Cardiac muscle cell (in vitro differentiated cells and primary cell): Measurements from ENCODE around the gene SRPX. TPM values are rescaled to one million over a fixed set of nuclear protein-coding genes. Genes with fewer than 3 reads are reported as not detected.

Experiments
- DNase-seq, 2 donors: peaks; one replicate each; pipeline versions ENCODE4 v3.0.0 to v3.0.0-alpha.2; 2010 to 2017; ENCODE audit warnings: low read depth in 1 of 2, low spot score in 1 of 2
- H3K27ac ChIP-seq: fragments of 200-600 bp; sonication (generic); 2 replicates; pipeline ENCODE4 v1.5.1; 2016
- H3K27me3 ChIP-seq: fragments of 200-600 bp; sonication (generic); 2 replicates; pipeline ENCODE4 v1.6.0; 2016; ENCODE audit warnings: control low read depth
- H3K36me3 ChIP-seq: fragments of 200-600 bp; sonication (generic); 2 replicates; pipeline ENCODE4 v1.5.1; 2016; ENCODE audit warnings: control low read depth
- H3K4me1 ChIP-seq: fragments of 200-600 bp; sonication (generic); 2 replicates; pipeline ENCODE4 v1.8.1; 2017; ENCODE audit warnings: low read depth, mild to moderate bottlenecking, mixed run types
- H3K4me3 ChIP-seq: fragments of 200-600 bp; sonication (generic); 2 replicates; pipeline ENCODE4 v1.5.1; 2016; ENCODE audit warnings: mild to moderate bottlenecking
- H3K9me3 ChIP-seq: fragments of 200-600 bp; sonication (generic); 2 replicates; pipeline ENCODE4 v1.5.1; 2017; ENCODE audit warnings: low read depth, mild to moderate bottlenecking, control low read depth
- polyA plus RNA-seq: library from polyadenylated mRNA; unstranded; fragments of >200 nt; fragmentation: Nextera tagmentation; extraction: Ambion mirVana; gene quantifications from 2 replicates; pipeline ENCODE4 v1.2.1, GENCODE V29; 2016
- total RNA-seq: library from RNA; depleted of rRNA; stranded (reverse); fragments of >200 nt; gene quantifications from 2 replicates; pipeline ENCODE4 v1.2.3, GENCODE V29; 2016
- TF ChIP-seq, protein P1 (sequence below): IDR thresholded peaks from 2 replicates; pipeline ENCODE4 v1.5.1; 2012; ENCODE audit warnings: low read depth, mild to moderate bottlenecking, low read length

SRPX gene
- total and polyA plus RNA-seq, 2 experiments from 2014 or later, result 9.6 to 21.4 TPM

DNA sequence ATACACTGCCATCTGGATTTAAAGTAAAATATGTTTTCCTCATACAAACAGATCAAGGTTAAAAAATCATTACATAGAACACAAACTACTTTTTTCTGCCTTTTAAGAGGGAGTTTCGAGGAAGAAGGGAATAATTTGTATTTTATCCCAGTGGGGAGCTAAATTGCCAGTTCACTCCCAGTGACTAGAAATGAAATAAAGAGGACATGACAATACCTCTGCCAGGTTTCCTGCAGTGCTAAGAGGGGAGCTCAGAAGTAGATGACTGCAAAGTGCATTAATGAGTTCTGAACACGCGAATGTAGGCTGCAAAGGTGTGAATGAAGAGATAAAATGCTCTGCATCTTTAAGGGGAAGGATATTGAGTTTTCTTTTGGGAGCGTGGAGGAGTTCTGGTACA, 69.7 kb downstream of the SRPX start:
- H3K4me3 ChIP-seq, result no peak overlapping the region
- H3K27ac ChIP-seq, result no peak overlapping the region
- H3K36me3 ChIP-seq, result no peaks in the 10 kb centered on the region
- TF ChIP-seq, protein P1, sequence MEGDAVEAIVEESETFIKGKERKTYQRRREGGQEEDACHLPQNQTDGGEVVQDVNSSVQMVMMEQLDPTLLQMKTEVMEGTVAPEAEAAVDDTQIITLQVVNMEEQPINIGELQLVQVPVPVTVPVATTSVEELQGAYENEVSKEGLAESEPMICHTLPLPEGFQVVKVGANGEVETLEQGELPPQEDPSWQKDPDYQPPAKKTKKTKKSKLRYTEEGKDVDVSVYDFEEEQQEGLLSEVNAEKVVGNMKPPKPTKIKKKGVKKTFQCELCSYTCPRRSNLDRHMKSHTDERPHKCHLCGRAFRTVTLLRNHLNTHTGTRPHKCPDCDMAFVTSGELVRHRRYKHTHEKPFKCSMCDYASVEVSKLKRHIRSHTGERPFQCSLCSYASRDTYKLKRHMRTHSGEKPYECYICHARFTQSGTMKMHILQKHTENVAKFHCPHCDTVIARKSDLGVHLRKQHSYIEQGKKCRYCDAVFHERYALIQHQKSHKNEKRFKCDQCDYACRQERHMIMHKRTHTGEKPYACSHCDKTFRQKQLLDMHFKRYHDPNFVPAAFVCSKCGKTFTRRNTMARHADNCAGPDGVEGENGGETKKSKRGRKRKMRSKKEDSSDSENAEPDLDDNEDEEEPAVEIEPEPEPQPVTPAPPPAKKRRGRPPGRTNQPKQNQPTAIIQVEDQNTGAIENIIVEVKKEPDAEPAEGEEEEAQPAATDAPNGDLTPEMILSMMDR, result no peak
- H3K4me1 ChIP-seq, result no peaks in the 10 kb centered on the region
- no peaks in the 10 kb centered on the region for H3K9me3 ChIP-seq
- no peak for DNase-seq
- H3K27me3 ChIP-seq, result no peaks in the 10 kb centered on the region

DNA sequence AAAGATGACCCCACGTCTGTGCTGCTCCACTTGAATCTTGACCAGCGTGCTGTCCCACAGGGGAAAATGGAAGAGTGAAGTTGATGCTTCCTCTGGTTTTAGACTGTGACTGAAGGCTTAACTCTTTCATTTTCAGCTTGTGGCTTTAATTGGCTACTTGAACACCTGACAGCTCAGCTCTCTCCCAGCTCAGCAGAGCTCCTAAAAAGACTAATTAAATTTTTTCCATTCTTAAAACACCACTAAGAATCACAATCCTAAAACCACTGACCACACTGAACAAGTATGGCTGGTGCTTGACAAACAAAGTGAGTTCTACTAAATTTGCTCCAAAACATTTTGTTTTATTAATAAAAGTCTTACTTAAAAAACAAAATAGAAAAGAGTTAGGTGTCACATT, 71.7 kb downstream of the SRPX start:
- Histone ChIP-seq H3K4me3 (no peak overlapping the region), H3K27ac (no peak overlapping the region), H3K9me3 (no peaks in the 10 kb centered on the region), H3K27me3 (no peaks in the 10 kb centered on the region), H3K36me3 (no peaks in the 10 kb centered on the region), H3K4me1 (no peaks in the 10 kb centered on the region)
- TF ChIP-seq, protein P1, result no peak
- DNase-seq, result no peak

DNA sequence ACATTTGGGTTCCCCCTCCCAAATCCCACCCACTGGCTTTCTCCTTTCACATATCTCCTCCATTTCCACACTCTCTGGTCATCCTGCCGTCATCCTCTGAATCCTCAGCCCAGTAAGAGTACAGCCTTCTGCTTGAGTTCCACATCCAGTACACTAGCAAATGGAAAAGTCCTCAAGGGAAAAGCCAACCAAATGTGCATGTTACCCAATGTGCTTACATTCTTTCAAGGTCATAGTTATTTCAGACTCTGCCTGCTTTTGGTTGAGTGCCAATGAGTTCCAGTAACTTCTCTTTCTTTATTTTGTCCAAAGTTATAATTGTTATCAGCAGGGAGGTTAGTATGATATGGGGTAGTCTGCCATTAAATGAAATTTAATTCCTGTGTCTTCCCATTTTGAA, 78.1 kb downstream of the SRPX start:
- Histone ChIP-seq H3K27ac (no peak overlapping the region), H3K36me3 (no peaks in the 10 kb centered on the region), H3K4me1 (no peaks in the 10 kb centered on the region), H3K9me3 (no peaks in the 10 kb centered on the region), H3K27me3 (no peaks in the 10 kb centered on the region), H3K4me3 (no peak overlapping the region)
- peak in 1 of 2 donors; percentile 90 for DNase-seq
- TF ChIP-seq, protein P1, result no peak

DNA sequence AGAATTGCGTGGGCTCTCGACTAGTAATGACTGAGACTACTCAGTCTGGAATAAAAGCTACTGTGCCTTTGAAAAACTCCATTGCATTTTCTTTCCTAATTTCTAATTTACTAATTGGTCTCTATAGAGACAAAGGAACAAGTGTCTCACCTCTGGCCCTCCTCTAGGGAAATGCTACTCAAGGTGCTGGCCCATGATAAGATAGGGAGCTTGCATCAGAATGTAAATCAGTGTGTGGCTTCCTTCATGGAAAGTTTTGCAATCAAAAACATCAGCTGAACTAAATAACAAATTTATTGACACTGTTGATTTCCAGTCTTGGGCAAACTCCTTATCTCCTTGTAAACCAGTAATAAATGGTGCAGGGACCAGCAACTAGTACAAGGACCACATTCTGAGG, 81.8 kb downstream of the SRPX start:
- no peaks in the 10 kb centered on the region for H3K27me3 ChIP-seq
- H3K27ac ChIP-seq, result no peak overlapping the region
- H3K36me3 ChIP-seq, result no peaks in the 10 kb centered on the region
- no peak overlapping the region for H3K4me3 ChIP-seq
- TF ChIP-seq, protein P1, result no peak
- DNase-seq, result no peak
- H3K4me1 ChIP-seq, result no peaks in the 10 kb centered on the region
- H3K9me3 ChIP-seq, result no peaks in the 10 kb centered on the region

DNA sequence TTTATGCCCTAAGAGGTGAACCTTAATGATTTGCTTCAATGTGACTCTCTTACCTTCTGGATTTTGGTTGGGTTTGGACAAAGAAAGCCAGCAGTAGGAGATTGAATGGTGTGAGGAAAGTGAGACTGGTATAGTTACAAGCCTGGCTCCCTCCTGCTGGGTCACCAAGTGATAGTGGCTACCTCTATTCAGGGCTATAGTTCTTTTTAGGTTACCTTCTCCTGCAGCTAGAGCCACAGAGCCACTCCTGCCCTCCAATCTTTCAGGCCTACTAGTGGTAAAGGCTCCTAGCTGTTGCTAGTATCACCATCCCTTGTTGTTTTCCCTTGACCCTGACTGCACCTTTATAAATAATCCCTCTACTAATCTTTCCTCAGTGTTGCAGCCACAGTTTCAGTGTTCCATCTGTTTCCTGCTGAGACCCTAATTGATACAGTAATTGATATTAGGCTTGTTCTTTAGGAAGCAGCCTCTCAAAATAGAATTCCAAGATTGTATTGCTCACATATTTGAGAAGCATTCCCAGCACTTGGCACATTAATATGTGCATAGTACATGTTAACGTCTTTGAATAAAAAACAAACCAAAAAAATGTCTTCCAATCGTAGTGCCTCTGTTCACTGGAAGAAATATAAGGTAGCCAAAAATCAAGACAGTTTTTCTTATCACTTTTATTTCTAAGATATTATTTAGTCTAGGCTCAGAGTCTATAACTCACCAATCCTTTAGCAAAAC, 82.3 kb downstream of the SRPX start:
- H3K9me3 ChIP-seq, result no peaks in the 10 kb centered on the region
- H3K27me3 ChIP-seq, result no peaks in the 10 kb centered on the region
- H3K27ac ChIP-seq, result no peak overlapping the region
- TF ChIP-seq, protein P1, result no peak
- H3K4me3 ChIP-seq, result no peak overlapping the region
- H3K36me3 ChIP-seq, result no peaks in the 10 kb centered on the region
- no peaks in the 10 kb centered on the region for H3K4me1 ChIP-seq
- DNase-seq, result no peak
